ENCODE measurements around the gene TTLL1. TPM values are rescaled to one million over a fixed set of nuclear protein-coding genes. Genes with fewer than 3 reads are reported as not detected.
A peak's percentile ranks its signal among the peaks of the same experiment; 100 is the strongest.

The TTLL1 gene
- total and polyA plus RNA-seq, 4 donors, result 3.0 to 5.9 (median 5.1) TPM

GRCh38 chr22:43101306-43101705 is 12.1 kb upstream of the TTLL1 start:
- WGBS, 2 donors, result 80 to 81% methylated on average over 7 of the region's 7 CpGs
- ATAC-seq (ENCODE audit: low FRiP score), result no peak
- Histone ChIP-seq H3K4me3 (ENCODE audit: low read length in 2 of 2) (no peak overlapping the region), H3K36me3 (ENCODE audit: control insufficient read depth in 1 of 2, insufficient read depth in 2 of 2, low read length in 1 of 2) (no peaks in the 10 kb centered on the region), H3K27me3 (ENCODE audit: control insufficient read depth in 1 of 2, insufficient read depth in 2 of 2, low read length in 1 of 2) (no peaks in the 10 kb centered on the region), H3K27ac (ENCODE audit: low read depth in 1 of 2, low read length in 2 of 2) (no peak overlapping the region), H3K4me1 (ENCODE audit: control insufficient read depth in 1 of 2, insufficient read depth in 2 of 2, low read length in 2 of 2) (no peaks in the 10 kb centered on the region), H3K9me3 (ENCODE audit: control insufficient read depth, low read length) (peaks cover 2% of the 10 kb centered on the region)
- DNase-seq, result no peak
- intact Hi-C loops (cut with DNase I), result no loop called here

- peaks cover 2% of the 10 kb centered on the region for H3K9me3 ChIP-seq (ENCODE audit: control insufficient read depth, low read length)
- intact Hi-C loops (cut with DNase I), result no loop called here
- WGBS, 2 donors, result 73% methylated on average over 5 of the region's 5 CpGs
- H3K4me1 ChIP-seq (ENCODE audit: control insufficient read depth in 1 of 2, insufficient read depth in 2 of 2, low read length in 2 of 2), result no peaks in the 10 kb centered on the region
- no peaks in the 10 kb centered on the region for H3K36me3 ChIP-seq (ENCODE audit: control insufficient read depth in 1 of 2, insufficient read depth in 2 of 2, low read length in 1 of 2)
- no peak overlapping the region for H3K4me3 ChIP-seq (ENCODE audit: low read length in 2 of 2)
- H3K27me3 ChIP-seq (ENCODE audit: control insufficient read depth in 1 of 2, insufficient read depth in 2 of 2, low read length in 1 of 2), result no peaks in the 10 kb centered on the region
- ATAC-seq (ENCODE audit: low FRiP score), result no peak
- no peak overlapping the region for H3K27ac ChIP-seq (ENCODE audit: low read depth in 1 of 2, low read length in 2 of 2)
- no peak for DNase-seq
Observed at GRCh38 chr22:43100225-43100624, 11.0 kb upstream of the TTLL1 start.

GRCh38 chr22:43099095-43099494 is 9.9 kb upstream of the TTLL1 start:
- intact Hi-C loops (cut with DNase I), result no loop called here
- H3K9me3 ChIP-seq (ENCODE audit: control insufficient read depth, low read length), result peaks cover 2% of the 10 kb centered on the region
- ATAC-seq (ENCODE audit: low FRiP score), result no peak
- no peak overlapping the region for H3K4me3 ChIP-seq (ENCODE audit: low read length in 2 of 2)
- no peak overlapping the region for H3K27ac ChIP-seq (ENCODE audit: low read depth in 1 of 2, low read length in 2 of 2)
- H3K36me3 ChIP-seq (ENCODE audit: control insufficient read depth in 1 of 2, insufficient read depth in 2 of 2, low read length in 1 of 2), result no peaks in the 10 kb centered on the region
- WGBS, 2 donors, result 66 to 72% methylated on average over 4 of the region's 4 CpGs
- H3K4me1 ChIP-seq (ENCODE audit: control insufficient read depth in 1 of 2, insufficient read depth in 2 of 2, low read length in 2 of 2), result no peaks in the 10 kb centered on the region
- DNase-seq, result no peak
- no peaks in the 10 kb centered on the region for H3K27me3 ChIP-seq (ENCODE audit: control insufficient read depth in 1 of 2, insufficient read depth in 2 of 2, low read length in 1 of 2)

GRCh38 chr22:43098356-43098755 is 9.2 kb upstream of the TTLL1 start:
- H3K4me3 ChIP-seq (ENCODE audit: low read length in 2 of 2), result no peak overlapping the region
- intact Hi-C loops (cut with DNase I), result no loop called here
- H3K36me3 ChIP-seq (ENCODE audit: control insufficient read depth in 1 of 2, insufficient read depth in 2 of 2, low read length in 1 of 2), result no peaks in the 10 kb centered on the region
- WGBS, 2 donors, result 43 to 63% methylated on average over 4 of the region's 4 CpGs
- no peak overlapping the region for H3K27ac ChIP-seq (ENCODE audit: low read depth in 1 of 2, low read length in 2 of 2)
- ATAC-seq (ENCODE audit: low FRiP score) (no peak), DNase-seq (no peak)
- peaks cover 2% of the 10 kb centered on the region for H3K9me3 ChIP-seq (ENCODE audit: control insufficient read depth, low read length)
- H3K27me3 ChIP-seq (ENCODE audit: control insufficient read depth in 1 of 2, insufficient read depth in 2 of 2, low read length in 1 of 2), result no peaks in the 10 kb centered on the region
- H3K4me1 ChIP-seq (ENCODE audit: control insufficient read depth in 1 of 2, insufficient read depth in 2 of 2, low read length in 2 of 2), result no peaks in the 10 kb centered on the region

GRCh38 chr22:43096420-43096819 is 7.2 kb upstream of the TTLL1 start:
- peaks cover 2% of the 10 kb centered on the region for H3K9me3 ChIP-seq (ENCODE audit: control insufficient read depth, low read length)
- H3K4me1 ChIP-seq (ENCODE audit: control insufficient read depth in 1 of 2, insufficient read depth in 2 of 2, low read length in 2 of 2), result no peaks in the 10 kb centered on the region
- no peaks in the 10 kb centered on the region for H3K27me3 ChIP-seq (ENCODE audit: control insufficient read depth in 1 of 2, insufficient read depth in 2 of 2, low read length in 1 of 2)
- intact Hi-C loops (cut with DNase I), result no loop called here
- 80 to 88% methylated on average over 8 of the region's 8 CpGs for WGBS, 2 donors
- H3K36me3 ChIP-seq (ENCODE audit: control insufficient read depth in 1 of 2, insufficient read depth in 2 of 2, low read length in 1 of 2), result no peaks in the 10 kb centered on the region
- no peak overlapping the region for H3K4me3 ChIP-seq (ENCODE audit: low read length in 2 of 2)
- H3K27ac ChIP-seq (ENCODE audit: low read depth in 1 of 2, low read length in 2 of 2), result no peak overlapping the region
- DNase-seq, result no peak
- ATAC-seq (ENCODE audit: low FRiP score), result no peak

- no peak for DNase-seq
- intact Hi-C loops (cut with DNase I), result no loop called here
- Histone ChIP-seq H3K4me1 (ENCODE audit: control insufficient read depth in 1 of 2, insufficient read depth in 2 of 2, low read length in 2 of 2) (no peaks in the 10 kb centered on the region), H3K4me3 (ENCODE audit: low read length in 2 of 2) (no peak overlapping the region), H3K27ac (ENCODE audit: low read depth in 1 of 2, low read length in 2 of 2) (no peak overlapping the region), H3K36me3 (ENCODE audit: control insufficient read depth in 1 of 2, insufficient read depth in 2 of 2, low read length in 1 of 2) (no peaks in the 10 kb centered on the region), H3K27me3 (ENCODE audit: control insufficient read depth in 1 of 2, insufficient read depth in 2 of 2, low read length in 1 of 2) (no peaks in the 10 kb centered on the region), H3K9me3 (ENCODE audit: control insufficient read depth, low read length) (peaks cover 2% of the 10 kb centered on the region)
- 69 to 76% methylated on average over 4 of the region's 4 CpGs for WGBS, 2 donors
- ATAC-seq (ENCODE audit: low FRiP score), result no peak
Observed at GRCh38 chr22:43094551-43094950, 5.4 kb upstream of the TTLL1 start.

GRCh38 chr22:43094085-43094484 is 4.9 kb upstream of the TTLL1 start:
- 65 to 67% methylated on average over 7 of the region's 7 CpGs for WGBS, 2 donors
- Histone ChIP-seq H3K4me1 (ENCODE audit: control insufficient read depth in 1 of 2, insufficient read depth in 2 of 2, low read length in 2 of 2) (no peaks in the 10 kb centered on the region), H3K4me3 (ENCODE audit: low read length in 2 of 2) (no peak overlapping the region), H3K27me3 (ENCODE audit: control insufficient read depth in 1 of 2, insufficient read depth in 2 of 2, low read length in 1 of 2) (no peaks in the 10 kb centered on the region), H3K36me3 (ENCODE audit: control insufficient read depth in 1 of 2, insufficient read depth in 2 of 2, low read length in 1 of 2) (no peaks in the 10 kb centered on the region), H3K9me3 (ENCODE audit: control insufficient read depth, low read length) (peaks cover 2% of the 10 kb centered on the region), H3K27ac (ENCODE audit: low read depth in 1 of 2, low read length in 2 of 2) (no peak overlapping the region)
- intact Hi-C loops (cut with DNase I), result no loop called here
- no peak for DNase-seq
- no peak for ATAC-seq (ENCODE audit: low FRiP score)

GRCh38 chr22:43092085-43092484 is 2.9 kb upstream of the TTLL1 start:
- Histone ChIP-seq H3K4me3 (ENCODE audit: low read length in 2 of 2) (no peak overlapping the region), H3K36me3 (ENCODE audit: control insufficient read depth in 1 of 2, insufficient read depth in 2 of 2, low read length in 1 of 2) (no peaks in the 10 kb centered on the region), H3K9me3 (ENCODE audit: control insufficient read depth, low read length) (peaks cover 2% of the 10 kb centered on the region), H3K4me1 (ENCODE audit: control insufficient read depth in 1 of 2, insufficient read depth in 2 of 2, low read length in 2 of 2) (no peaks in the 10 kb centered on the region), H3K27me3 (ENCODE audit: control insufficient read depth in 1 of 2, insufficient read depth in 2 of 2, low read length in 1 of 2) (no peaks in the 10 kb centered on the region), H3K27ac (ENCODE audit: low read depth in 1 of 2, low read length in 2 of 2) (no peak overlapping the region)
- intact Hi-C loops (cut with DNase I), result no loop called here
- WGBS, 2 donors, result 85 to 87% methylated on average over 9 of the region's 9 CpGs
- no peak for DNase-seq
- ATAC-seq (ENCODE audit: low FRiP score), result no peak

GRCh38 chr22:43090130-43090789 is 1.1 kb upstream of the TTLL1 start:
- intact Hi-C loops (cut with DNase I), result loop anchor here in 1 of 2 donors (2.0 kb wide), 1 partner anchor 53 kb away; the partner anchor contains the start of gene MCAT
- WGBS, 2 donors, result 58 to 61% methylated on average over 6 of the region's 6 CpGs
- no peaks in the 10 kb centered on the region for H3K4me1 ChIP-seq (ENCODE audit: control insufficient read depth in 1 of 2, insufficient read depth in 2 of 2, low read length in 2 of 2)

More at GRCh38 chr22:43090130-43090789, 1.1 kb upstream of the TTLL1 start:
- no peaks in the 10 kb centered on the region for H3K9me3 ChIP-seq (ENCODE audit: control insufficient read depth, low read length)
- H3K36me3 ChIP-seq (ENCODE audit: control insufficient read depth in 1 of 2, insufficient read depth in 2 of 2, low read length in 1 of 2), result no peaks in the 10 kb centered on the region
- peak in 1 of 2 donors; percentile 56 for DNase-seq
- H3K4me3 ChIP-seq (ENCODE audit: low read length in 2 of 2), result no peak overlapping the region
- ATAC-seq (ENCODE audit: low FRiP score), result peak; percentile 56
- no peaks in the 10 kb centered on the region for H3K27me3 ChIP-seq (ENCODE audit: control insufficient read depth in 1 of 2, insufficient read depth in 2 of 2, low read length in 1 of 2)
- no peak overlapping the region for H3K27ac ChIP-seq (ENCODE audit: low read depth in 1 of 2, low read length in 2 of 2)

All from aorta (tissue), 5 donors.